H1 (cell line): ENCODE results near the gene TAF1D. TPM values are rescaled to one million over a fixed set of nuclear protein-coding genes. Genes with fewer than 3 reads are reported as not detected.

ENCODE experiments used
- CTCF ChIA-PET: fragments of 300-600 bp; sonication (Branson Sonifier 250); formaldehyde crosslinking; loops from one replicate; lab custom pipeline; 2021; ENCODE audit not compliant: partially characterized antibody; lab: Charles Lee
- POLR2A ChIA-PET: fragments of 300-600 bp; sonication (Branson Sonifier 250); formaldehyde crosslinking; loops from one replicate; lab custom pipeline; 2021; ENCODE audit warnings: inconsistent platforms; ENCODE audit not compliant: partially characterized antibody; lab: Charles Lee
- DNase-seq, 2 experiments: peaks; one replicate each; pipeline versions ENCODE4 v3.0.0 to v3.0.0-alpha.2; 2010 to 2022; ENCODE audit warnings: low spot score in 2 of 2, low read depth in 1 of 2, mixed read lengths in 1 of 2
- FAIRE-seq: peaks from 2 replicates; lab custom pipeline; 2011; peaks lifted over from hg19 to GRCh38; lab: Jason Lieb, UNC
- H2AFZ ChIP-seq: 2 replicates; pipeline ENCODE4 v1.8.1; 2012; ENCODE audit warnings: low read length, inconsistent platforms
- H2AK5ac ChIP-seq: 2 replicates; pipeline ENCODE4 v1.6.1; 2013; ENCODE audit warnings: low read depth, low read length
- H2BK120ac ChIP-seq: replicated peaks from 2 replicates; pipeline ENCODE3; 2013; ENCODE audit warnings: low read depth, low read length, inconsistent platforms
- H2BK12ac ChIP-seq: 2 replicates; pipeline ENCODE4 v1.6.1; 2013; ENCODE audit warnings: low read depth, low read length
- H2BK15ac ChIP-seq: 2 replicates; pipeline ENCODE4 v1.6.1; 2013; ENCODE audit warnings: low read length
- H2BK20ac ChIP-seq: 2 replicates; pipeline ENCODE4 v1.6.1; 2013; ENCODE audit warnings: low read length
- H2BK5ac ChIP-seq: 2 replicates; pipeline ENCODE4 v1.6.1; 2013; ENCODE audit warnings: low read depth, low read length
- H3K14ac ChIP-seq: 2 replicates; pipeline ENCODE4 v1.6.1; 2013; ENCODE audit warnings: inconsistent platforms; ENCODE audit not compliant: insufficient read length
- H3K18ac ChIP-seq: 2 replicates; pipeline ENCODE4 v1.6.1; 2013; ENCODE audit warnings: low read length; ENCODE audit errors: extremely low read depth
- H3K23ac ChIP-seq: 2 replicates; pipeline ENCODE4 v1.6.1; 2013; ENCODE audit warnings: inconsistent platforms; ENCODE audit not compliant: insufficient read length
- H3K23me2 ChIP-seq: 2 replicates; pipeline ENCODE4 v1.6.1; 2013; ENCODE audit warnings: low read depth, low read length
- H3K27ac ChIP-seq: 2 replicates; pipeline ENCODE4 v1.6.1; 2011; ENCODE audit warnings: low read depth, low read length, inconsistent platforms
- H3K27me3 ChIP-seq, 4 experiments: replicated peaks in 1 of 4; 1 replicate in 1 of 4; 2 replicates in 3 of 4; pipeline versions ENCODE4 v1.6.1 to v1.8.1; 2011 to 2013; ENCODE audit warnings: low read length in 3 of 4, mild to moderate bottlenecking in 3 of 4, inconsistent platforms in 2 of 4, mixed read lengths in 2 of 4, moderate library complexity in 1 of 4; ENCODE audit not compliant: control insufficient read depth in 3 of 4, insufficient read depth in 3 of 4; ENCODE audit errors: extremely low read depth in 1 of 4
- H3K36me3 ChIP-seq, 4 experiments: 2 replicates each; pipeline versions ENCODE4 v1.6.1 to v1.8.1; 2011 to 2013; ENCODE audit warnings: mild to moderate bottlenecking in 4 of 4, low read length in 3 of 4, moderate library complexity in 2 of 4, control low read depth in 1 of 4, inconsistent platforms in 1 of 4; ENCODE audit not compliant: insufficient read depth in 4 of 4, control insufficient read depth in 2 of 4
- H3K4ac ChIP-seq: replicated peaks from 2 replicates; pipeline ENCODE3; 2013; ENCODE audit warnings: low read length, low read depth, mixed read lengths, inconsistent platforms; ENCODE audit not compliant: insufficient read length
- H3K4me1 ChIP-seq, 4 experiments: replicated peaks in 1 of 4; 1 replicate in 1 of 4; 2 replicates in 3 of 4; pipeline versions ENCODE4 v1.6.1 to v1.8.1; 2011 to 2013; ENCODE audit warnings: low read length in 3 of 4, inconsistent platforms in 2 of 4, mixed read lengths in 1 of 4; ENCODE audit not compliant: insufficient read depth in 4 of 4, control insufficient read depth in 3 of 4
- H3K4me2 ChIP-seq, 2 experiments: 2 replicates each; pipeline versions ENCODE4 v1.6.1 to v1.8.1; 2011 to 2013; ENCODE audit warnings: low read depth in 2 of 2, low read length in 2 of 2, control low read depth in 1 of 2, inconsistent platforms in 1 of 2, mild to moderate bottlenecking in 1 of 2; ENCODE audit not compliant: insufficient read depth in 1 of 2
- H3K4me3 ChIP-seq, 4 experiments: fragments of 200-600, 300-600 bp in 1 of 4; sonication (generic), shearing (Covaris generic), sonication (Bioruptor Twin) in 1 of 4; 2 replicates each; pipeline versions ENCODE4 v1.5.1 to v1.8.1; 2011 to 2016; ENCODE audit warnings: low read length in 4 of 4, low read depth in 3 of 4, control low read depth in 2 of 4, inconsistent platforms in 2 of 4, mild to moderate bottlenecking in 2 of 4, mixed read lengths in 1 of 4, moderate library complexity in 1 of 4; ENCODE audit not compliant: insufficient read depth in 2 of 4; ENCODE audit errors: extremely low read depth in 1 of 4
- H3K56ac ChIP-seq: replicated peaks from 2 replicates; pipeline ENCODE3; 2013; ENCODE audit warnings: low read depth, mild to moderate bottlenecking, mixed read lengths, low read length, inconsistent platforms; ENCODE audit not compliant: insufficient read length
- H3K79me1 ChIP-seq: 2 replicates; pipeline ENCODE4 v1.6.1; 2013; ENCODE audit warnings: low read depth, low read length, control low read depth
- H3K79me2 ChIP-seq, 2 experiments: 2 replicates each; pipeline versions ENCODE4 v1.6.1 to v1.8.1; 2012 to 2013; ENCODE audit warnings: low read length in 2 of 2, mild to moderate bottlenecking in 2 of 2, inconsistent platforms in 1 of 2; ENCODE audit not compliant: insufficient read depth in 2 of 2, control insufficient read depth in 1 of 2
- H3K9ac ChIP-seq, 4 experiments: replicated peaks in 1 of 4; 1 replicate in 1 of 4; 2 replicates in 3 of 4; pipeline versions ENCODE4 v1.6.1 to v1.8.1; 2011 to 2013; ENCODE audit warnings: low read depth in 3 of 4, low read length in 3 of 4, control low read depth in 2 of 4, mild to moderate bottlenecking in 2 of 4, moderate library complexity in 2 of 4, inconsistent platforms in 1 of 4; ENCODE audit errors: extremely low read depth in 1 of 4
- H3K9me3 ChIP-seq, 2 experiments: 2 replicates each; pipeline versions ENCODE4 v1.6.1 to v1.8.1; 2012 to 2013; ENCODE audit warnings: mild to moderate bottlenecking in 2 of 2, moderate library complexity in 2 of 2, control low read depth in 1 of 2, inconsistent platforms in 1 of 2, low read depth in 1 of 2, low read length in 1 of 2, mixed read lengths in 1 of 2; ENCODE audit not compliant: insufficient read depth in 2 of 2
- H4K20me1 ChIP-seq, 2 experiments: replicated peaks in 1 of 2; 2 replicates each; pipeline versions ENCODE3 to v1.8.1; 2011 to 2013; ENCODE audit warnings: inconsistent platforms in 2 of 2, low read length in 2 of 2, mild to moderate bottlenecking in 1 of 2; ENCODE audit not compliant: insufficient read depth in 2 of 2, control insufficient read depth in 1 of 2
- H4K5ac ChIP-seq: 2 replicates; pipeline ENCODE4 v1.6.1; 2013; ENCODE audit warnings: low read length, low read depth, mixed read lengths, inconsistent platforms; ENCODE audit not compliant: insufficient read length
- H4K8ac ChIP-seq: 2 replicates; pipeline ENCODE4 v1.8.0; 2013; ENCODE audit warnings: mild to moderate bottlenecking, moderate library complexity, low read length, inconsistent platforms; ENCODE audit not compliant: insufficient read depth; ENCODE audit errors: extremely low read depth
- H4K91ac ChIP-seq: replicated peaks from 2 replicates; pipeline ENCODE3; 2013; ENCODE audit warnings: low read length, mixed read lengths, inconsistent platforms; ENCODE audit not compliant: insufficient read length
- BCL11A ChIP-seq, 2 experiments: IDR thresholded peaks; one replicate each; pipeline ENCODE4 v1.6.1; 2011; ENCODE audit warnings: low read depth in 2 of 2, low read length in 2 of 2, mild to moderate bottlenecking in 2 of 2
- CREB1 ChIP-seq: IDR thresholded peaks from 2 replicates; pipeline ENCODE4 v1.6.1; 2012; ENCODE audit warnings: inconsistent platforms
- MAFK ChIP-seq: IDR thresholded peaks from 2 replicates; pipeline ENCODE4 v1.6.1; 2012; ENCODE audit warnings: low read depth, mild to moderate bottlenecking, improper control_type of control experiment, low read length
- MAX ChIP-seq: IDR thresholded peaks from 2 replicates; pipeline ENCODE4 v1.6.1; 2012; ENCODE audit warnings: inconsistent platforms
- SIN3A ChIP-seq, 2 experiments: IDR thresholded peaks in 1 of 2; conservative IDR thresholded peaks in 1 of 2; 2 replicates each; pipeline ENCODE4 v1.6.1; 2011 to 2012; ENCODE audit warnings: low read length in 2 of 2, improper control_type of control experiment in 1 of 2, low read depth in 1 of 2, mild to moderate bottlenecking in 1 of 2
- YY1 ChIP-seq: IDR thresholded peaks from 2 replicates; pipeline ENCODE4 v1.6.1; 2011; ENCODE audit warnings: low read depth, mild to moderate bottlenecking, low read length
- ZNF274 ChIP-seq: IDR thresholded peaks from 2 replicates; pipeline ENCODE4 v1.7.0; 2012; ENCODE audit warnings: low read length, borderline replicate concordance; ENCODE audit errors: extremely low read depth
- WGBS, 2 experiments: shearing (Covaris generic) in 1 of 2; methylation state at CpG; one replicate each; pipeline versions ENCODE4 v1.1.6 to v1.1.7; 2013 to 2015; ENCODE audit warnings: low lambda C conversion rate in 2 of 2, mixed read lengths in 2 of 2, inconsistent platforms in 1 of 2, low coverage in 1 of 2, missing lambda C conversion rate in 1 of 2; ENCODE audit not compliant: insufficient replicate concordance in 2 of 2, insufficient coverage in 1 of 2, insufficient read length in 1 of 2; ENCODE audit errors: extremely low coverage in 1 of 2, missing lambda C conversion rate in 1 of 2; 5-methylcytosine and 5-hydroxymethylcytosine counted together
- polyA plus RNA-seq, 7 experiments: library from polyadenylated mRNA; depleted of rRNA in 3 of 7; stranded (reverse) in 5 of 7; unstranded in 2 of 7; fragments of >200 nt in 5 of 7; fragments of 200-250 nt in 2 of 7; gene quantifications; 1 replicate in 5 of 7; 2 replicates in 1 of 7; 4 replicates in 1 of 7; pipeline versions ENCODE4 v1.2.1 to v1.2.3, GENCODE V29; 2011 to 2013; ENCODE audit warnings: missing spikeins in 2 of 7, mixed read lengths in 2 of 7
- total RNA-seq: library from RNA; stranded (reverse); fragmentation: NEBNext Ultra II Directional; extraction: Animal tissue kit (Norgen Biotek cat#: 25700); gene quantifications from 2 replicates; pipeline ENCODE4 v1.2.1, GENCODE V29; 2021
- TF ChIP-seq, protein P1 (sequence below): IDR thresholded peaks from 2 replicates; pipeline ENCODE4 v1.6.1; 2011; ENCODE audit warnings: low read depth, mild to moderate bottlenecking, low read length; ENCODE audit not compliant: insufficient read depth

TAF1D gene
- total and polyA plus RNA-seq, 2 of the 8 experiments (the other 6 are each of a cell fraction or from before 2014, with no cell fraction given), result 64.7 to 212 TPM

- H4K20me1 ChIP-seq, result no peaks in the 10 kb centered on the region
- WGBS, 2 experiments, result 82% methylated on average over 3 of the region's 3 CpGs; no CpG with 5 or more reads in 1 of the 2 experiments
- TF ChIP-seq MAX (no peak), BCL11A (IDR thresholded peaks at IDR 0.05; ENCODE audit: low read depth in 2 of 2, low read length in 2 of 2) (no peak), SIN3A (conservative IDR thresholded peaks at IDR 0.05 in 1 of 2, IDR thresholded peaks at IDR 0.05 in 1 of 2; ENCODE audit: low read depth in 1 of 2, low read length in 2 of 2) (no peak), CREB1 (no peak), ZNF274 (no peak), MAFK (no peak), YY1 (no peak)
- TF ChIP-seq, protein P1, sequence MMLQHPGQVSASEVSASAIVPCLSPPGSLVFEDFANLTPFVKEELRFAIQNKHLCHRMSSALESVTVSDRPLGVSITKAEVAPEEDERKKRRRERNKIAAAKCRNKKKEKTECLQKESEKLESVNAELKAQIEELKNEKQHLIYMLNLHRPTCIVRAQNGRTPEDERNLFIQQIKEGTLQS, result no peak
These were observed 40.5 kb downstream of the TAF1D start for GRCh38 chr11:93700830-93701229.

More at GRCh38 chr11:93700830-93701229, 40.5 kb downstream of the TAF1D start:
- FAIRE-seq, result no peak
- no peaks in the 10 kb centered on the region for H3K79me2 ChIP-seq
- H3K36me3 ChIP-seq, result peaks cover 9 to 72% (median 48%) of the 10 kb centered on the region in 4 experiments
- H3K4ac ChIP-seq, result no peak overlapping the region
- H3K27me3 ChIP-seq, result no peaks in the 10 kb centered on the region
- H2AK5ac ChIP-seq, result no peak overlapping the region
- no peak overlapping the region for H3K14ac ChIP-seq
- POLR2A ChIA-PET, result no interaction called here
- no peak overlapping the region for H2AFZ ChIP-seq
- H2BK120ac ChIP-seq, result no peak overlapping the region
- H3K18ac ChIP-seq, result no peak overlapping the region
- H3K4me3 ChIP-seq, result no peak overlapping the region
- H3K79me1 ChIP-seq, result no peaks in the 10 kb centered on the region
- H4K8ac ChIP-seq, result no peak overlapping the region
- H4K5ac ChIP-seq, result no peak overlapping the region
- H3K23ac ChIP-seq, result no peak overlapping the region
- no peak overlapping the region for H3K4me2 ChIP-seq
- no peak overlapping the region for H2BK5ac ChIP-seq
- no peak overlapping the region for H2BK15ac ChIP-seq
- H3K27ac ChIP-seq, result no peak overlapping the region
- H3K4me1 ChIP-seq, result no peaks in the 10 kb centered on the region
- no peaks in the 10 kb centered on the region for H3K23me2 ChIP-seq
- DNase-seq, result no peak
- H2BK20ac ChIP-seq, result no peak overlapping the region
- no peak overlapping the region for H3K9ac ChIP-seq
- no peak overlapping the region for H2BK12ac ChIP-seq
- H4K91ac ChIP-seq, result no peak overlapping the region
- no peak overlapping the region for H3K56ac ChIP-seq
- H3K9me3 ChIP-seq, result no peaks in the 10 kb centered on the region
- CTCF ChIA-PET, result no interaction called here
